NCI-H128 (cell line): Measurements from ENCODE around the gene CCDC54.

Source experiments
- DNase-seq: peaks from one replicate; lab custom pipeline; 2025; ENCODE audit not compliant: unreplicated experiment; lab: John Stamatoyannopoulos, UW

CCDC54 gene

DNA sequence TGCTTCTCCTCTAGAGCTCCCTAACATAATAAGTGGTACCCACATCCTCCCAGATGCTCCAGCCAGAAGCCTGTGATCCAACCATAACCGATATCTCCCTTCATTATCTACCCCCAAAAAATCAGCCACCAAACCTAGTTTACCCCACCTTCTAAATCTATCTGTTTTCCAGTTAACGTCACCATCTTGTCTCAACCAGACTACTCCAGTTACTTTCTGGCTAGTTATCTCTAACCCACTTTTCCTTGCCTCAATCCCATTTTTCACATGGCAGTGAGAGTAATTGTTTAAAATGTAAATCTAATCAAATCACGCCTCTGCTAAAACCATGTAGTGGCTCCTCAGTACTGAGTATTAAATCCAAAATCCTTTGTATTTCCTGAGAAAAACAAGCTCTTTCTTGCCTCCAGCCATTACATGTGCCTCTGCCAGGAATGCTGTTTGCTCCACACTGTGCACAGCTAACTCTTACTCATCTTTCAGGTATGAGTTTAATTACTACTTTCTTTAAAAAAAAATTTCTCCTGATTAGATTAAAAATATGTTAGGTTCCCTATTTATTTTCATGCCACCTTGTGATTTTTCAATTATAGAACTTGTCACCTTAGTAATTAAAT, 15.4 kb downstream of the CCDC54 start:
- no peak for DNase-seq

DNA sequence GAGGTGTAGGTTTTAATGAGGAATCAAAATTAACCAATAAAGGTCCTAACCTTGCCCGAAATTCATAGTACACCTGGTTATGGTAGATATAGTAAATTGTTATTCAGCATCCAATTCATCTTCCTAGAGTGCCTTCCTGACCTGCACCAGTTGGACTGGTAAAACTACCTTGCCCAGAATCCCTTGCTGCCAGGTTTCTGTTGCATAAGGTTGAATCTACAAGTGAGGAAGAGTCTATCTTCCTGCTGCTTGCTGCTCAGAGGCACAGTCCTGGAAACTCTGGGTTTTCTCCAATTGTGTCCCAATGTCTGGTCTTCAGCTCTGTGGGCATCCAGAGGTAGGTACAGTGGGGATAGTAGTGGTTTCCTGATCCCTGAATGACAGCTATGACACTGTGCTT, 17.3 kb downstream of the CCDC54 start:
- no peak for DNase-seq

- no peak for DNase-seq
Observed at GRCh38 chr3:107395066-107395465, 17.8 kb downstream of the CCDC54 start.

GRCh38 chr3:107401301-107401700, 24.1 kb downstream of the CCDC54 start:
- no peak for DNase-seq

GRCh38 chr3:107402214-107402613, 25.0 kb downstream of the CCDC54 start:
- no peak for DNase-seq

DNA sequence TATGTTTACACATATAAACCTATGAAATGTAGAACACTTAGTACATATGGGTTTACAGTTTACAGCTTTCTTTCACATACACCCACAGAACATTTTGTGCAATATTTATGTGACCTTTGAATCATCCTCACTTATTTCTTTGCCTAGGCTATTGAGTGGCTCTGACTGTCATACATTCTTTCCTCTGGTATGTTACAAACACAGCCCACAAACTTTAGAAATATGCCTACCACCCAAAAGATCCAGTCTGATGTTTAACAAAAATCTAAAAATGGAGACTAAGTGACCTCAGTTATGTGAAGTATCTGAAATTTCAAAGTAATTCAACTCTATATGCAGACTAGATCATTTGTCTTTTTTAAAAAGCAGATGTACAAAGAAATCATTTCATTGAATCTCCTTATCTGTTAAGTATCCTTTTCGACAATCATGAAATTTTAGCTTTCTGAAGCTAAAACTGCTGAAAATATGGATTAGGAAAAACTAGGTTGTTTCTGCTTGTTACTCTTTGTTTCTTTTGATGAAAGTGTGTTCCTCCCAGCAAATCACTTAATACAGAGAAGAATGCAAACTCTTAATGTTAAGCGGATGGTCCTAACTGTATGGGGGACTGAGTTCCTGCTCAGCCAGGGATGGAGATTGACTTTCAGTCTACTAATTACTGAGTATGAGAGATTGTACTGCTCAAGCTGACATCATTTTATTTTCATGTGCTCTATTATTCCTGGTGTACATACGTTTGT, 27.7 kb downstream of the CCDC54 start:
- DNase-seq, result no peak

DNA sequence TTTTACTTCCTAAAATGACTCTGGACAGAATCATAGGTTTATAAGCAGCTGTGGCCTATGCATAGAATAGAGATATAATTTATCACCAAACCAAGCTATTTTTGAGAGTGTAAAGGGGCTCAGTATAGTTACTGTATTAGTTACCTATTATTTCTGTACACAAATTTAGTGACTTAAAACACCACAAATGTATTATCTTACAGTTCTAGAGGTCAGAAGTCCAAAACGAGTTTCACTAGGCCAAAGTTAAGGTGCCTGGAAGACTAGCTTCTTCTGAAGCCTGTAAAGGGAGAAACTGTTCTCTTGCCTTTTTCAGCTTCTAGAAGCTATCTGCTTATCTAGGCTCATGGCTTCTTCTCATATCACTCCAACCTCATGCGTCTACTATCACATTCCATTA, 30.1 kb downstream of the CCDC54 start:
- no peak for DNase-seq

- DNase-seq, result no peak
Observed at GRCh38 chr3:107408513-107408912, 31.3 kb downstream of the CCDC54 start.

GRCh38 chr3:107409365-107409764, 32.1 kb downstream of the CCDC54 start:
- DNase-seq, result no peak

- no peak for DNase-seq
Observed at GRCh38 chr3:107410606-107411005, 33.4 kb downstream of the CCDC54 start.

- no peak for DNase-seq
Observed at GRCh38 chr3:107411056-107411455, 33.8 kb downstream of the CCDC54 start.

DNA sequence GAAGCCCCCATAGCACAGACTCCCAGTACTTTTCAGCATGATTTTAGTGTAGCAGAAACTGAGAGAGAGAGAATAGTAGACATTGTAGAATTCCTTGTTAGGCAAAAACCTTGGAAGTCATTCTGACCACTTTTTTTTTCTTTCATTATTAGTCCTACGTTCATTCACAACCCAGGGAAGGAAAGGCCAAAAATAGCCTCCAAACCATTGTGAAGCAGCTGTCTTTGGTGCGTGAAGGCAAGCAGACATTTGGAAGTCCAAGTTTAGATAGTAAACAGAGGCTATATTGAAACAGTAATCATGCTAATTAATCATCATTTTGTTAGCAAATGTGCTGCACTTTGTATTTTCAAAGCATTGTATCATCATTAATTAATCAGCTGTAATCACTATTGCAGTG, 34.5 kb downstream of the CCDC54 start:
- no peak for DNase-seq

DNA sequence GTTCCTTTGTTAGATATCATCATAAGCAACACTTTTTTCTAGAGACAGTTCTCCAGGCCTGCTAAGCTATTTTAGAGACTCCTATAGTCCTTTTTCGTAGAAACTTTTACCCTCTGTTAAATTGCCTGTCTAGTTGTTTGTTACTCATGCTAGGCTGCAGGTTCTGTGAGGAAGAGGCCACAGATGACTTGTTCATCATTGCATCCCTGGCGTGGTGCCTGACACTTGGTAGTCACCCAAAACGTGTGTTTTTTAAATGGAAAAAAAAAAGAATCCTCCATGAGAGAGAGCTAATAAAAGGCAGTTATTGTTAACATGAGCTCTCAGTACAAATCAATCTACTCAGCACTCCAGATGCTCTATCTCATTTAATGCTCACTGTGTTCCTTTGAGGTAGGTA, 35.1 kb downstream of the CCDC54 start:
- DNase-seq, result no peak

DNA sequence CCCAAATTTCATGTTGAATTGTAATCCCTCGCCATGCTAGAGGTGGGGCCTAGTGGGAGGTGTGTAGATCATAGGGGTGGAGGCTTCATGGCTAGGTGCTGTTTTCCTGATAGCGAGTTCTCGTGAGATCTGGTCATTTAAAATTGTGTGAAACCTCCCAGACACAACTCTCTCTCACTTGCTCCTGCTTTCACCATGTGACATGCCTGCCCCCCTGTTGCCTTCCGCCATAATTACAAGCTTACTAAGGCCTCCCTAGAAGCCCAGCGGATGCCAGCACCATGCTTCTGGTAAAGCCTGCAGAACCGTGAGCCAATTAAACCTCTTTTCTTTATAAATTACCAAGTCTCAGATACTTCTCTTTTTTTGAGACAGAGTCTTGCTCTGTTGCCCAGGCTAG, 36.0 kb downstream of the CCDC54 start:
- no peak for DNase-seq

DNA sequence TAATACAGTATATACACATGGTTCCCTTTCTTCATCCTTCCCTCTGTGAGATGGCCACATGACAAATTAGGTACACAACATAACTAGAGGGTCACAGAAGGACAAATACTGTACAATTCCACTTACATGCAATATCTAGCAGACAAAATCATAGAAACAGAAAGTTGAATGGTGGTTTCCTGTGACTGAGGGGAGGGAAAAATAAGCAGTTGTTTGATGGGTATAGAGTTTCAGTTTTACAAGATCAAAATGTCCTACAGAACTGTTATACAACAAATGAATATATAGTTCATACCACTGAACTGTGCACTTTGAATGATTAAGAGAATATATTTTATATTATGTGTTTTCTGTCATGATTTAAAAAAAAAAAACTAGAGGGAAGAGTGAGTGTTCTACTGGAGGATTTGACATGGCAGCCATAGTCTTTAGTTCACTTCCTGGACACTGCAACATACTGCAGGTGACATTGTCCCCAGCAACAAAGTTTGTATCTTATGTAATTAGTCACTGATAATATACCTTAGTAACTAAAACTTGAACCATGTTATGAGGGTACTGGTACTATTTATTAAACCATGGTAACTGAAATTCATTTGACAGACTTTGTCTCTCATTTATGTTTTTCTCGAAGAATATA, 37.2 kb downstream of the CCDC54 start:
- no peak for DNase-seq

GRCh38 chr3:107416138-107416537, 38.9 kb downstream of the CCDC54 start:
- no peak for DNase-seq

DNA sequence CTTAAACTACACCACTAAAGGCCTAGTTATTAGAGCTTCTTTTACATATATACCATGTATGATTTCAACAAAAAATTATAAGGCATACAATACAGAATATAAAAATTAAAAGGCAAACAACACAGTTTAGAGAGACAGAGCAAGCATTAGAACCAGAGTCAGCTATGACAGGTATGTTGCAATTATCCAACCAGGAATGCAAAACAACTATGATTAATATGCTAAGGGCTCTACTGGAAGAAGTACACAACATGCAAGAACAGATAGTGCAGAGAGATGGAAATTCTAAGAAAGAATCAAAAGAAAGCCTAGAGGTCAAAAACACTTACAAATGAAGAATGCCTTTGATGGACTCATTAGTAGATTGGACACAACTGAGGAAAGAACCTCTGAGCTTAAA, 39.6 kb downstream of the CCDC54 start:
- no peak for DNase-seq

GRCh38 chr3:107421170-107421792, 44.0 kb downstream of the CCDC54 start:
- peak; percentile 27 for DNase-seq

DNA sequence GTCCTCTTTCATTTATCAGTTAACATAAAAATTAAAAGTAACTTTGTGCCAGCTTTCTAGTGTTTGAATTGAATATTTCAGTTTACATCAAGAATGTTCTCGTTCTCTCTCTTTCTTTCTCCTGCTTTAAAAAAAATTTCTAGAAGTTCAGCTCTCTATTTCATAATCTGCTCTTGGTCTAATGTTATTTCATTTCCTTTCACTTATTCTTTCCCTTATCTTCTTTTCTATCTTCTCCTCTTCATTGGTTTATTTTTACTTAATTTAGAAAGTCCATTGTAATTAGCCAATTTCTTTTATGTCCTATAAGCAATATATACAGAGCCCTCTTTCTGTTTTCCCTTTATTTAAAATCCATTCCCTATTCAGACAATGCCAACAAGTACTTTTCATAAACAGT, 44.6 kb downstream of the CCDC54 start:
- no peak for DNase-seq

DNA sequence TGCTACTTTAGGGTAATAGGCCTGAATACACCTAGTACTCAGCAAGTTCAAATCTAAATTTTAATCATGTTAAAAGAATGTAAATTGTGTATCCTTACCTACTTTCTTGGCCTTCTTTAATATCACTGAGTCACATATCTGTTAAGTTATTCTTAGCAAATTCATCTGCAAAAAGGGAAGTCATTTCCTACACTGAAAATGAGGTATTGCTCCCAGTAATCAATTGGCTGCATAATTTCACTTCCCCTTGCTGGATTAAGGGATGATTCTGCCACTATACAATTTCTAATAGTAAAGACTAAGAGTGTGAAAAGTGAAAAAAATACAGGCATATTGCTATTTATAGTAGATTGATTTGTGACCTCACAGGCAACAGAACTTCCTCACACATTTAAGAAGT, 47.8 kb downstream of the CCDC54 start:
- no peak for DNase-seq

DNA sequence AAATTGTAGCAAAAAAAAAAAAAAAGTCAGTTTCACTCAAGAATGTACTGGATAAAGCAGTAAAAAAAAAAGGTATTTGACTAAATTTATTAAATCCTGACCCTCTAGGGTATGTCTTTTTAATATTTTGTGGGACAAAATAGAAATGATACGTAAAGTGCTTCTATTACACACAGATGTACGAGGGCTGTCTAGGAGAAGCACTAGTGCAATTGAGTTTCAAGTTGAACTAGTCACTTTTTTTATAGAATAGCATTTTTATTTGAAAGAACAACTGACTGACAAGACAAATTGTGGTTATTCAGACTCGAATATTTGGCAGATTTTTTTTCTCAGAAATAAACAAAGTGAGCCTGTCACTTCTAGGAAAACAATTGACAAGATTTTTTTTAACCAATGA, 49.0 kb downstream of the CCDC54 start:
- DNase-seq, result no peak
